HTERT RPE-1 (cell line): Measurements from ENCODE around the gene SERPINA5.

ENCODE experiments used
- in situ Hi-C: fragments of 300-500 bp; cut with MboI; formaldehyde crosslinking; loops from 4 replicates; pipeline ENCODE4 v1.14.3; 2020; ENCODE audit warnings: low sequenced_read_pairs

SERPINA5 gene

GRCh38 chr14:94641632-94641955 is 60.4 kb downstream of the SERPINA5 start:
- in situ Hi-C loops: no loop called here
